GM18870 (cell line): ENCODE results near the gene CLDN9.

Experiments used
- ATAC-seq: cut with Tn5 transposase; IDR thresholded peaks from one replicate; pipeline ENCODE4 v1.9.1; 2021; ENCODE audit warnings: moderate library complexity; ENCODE audit not compliant: unreplicated experiment

The CLDN9 gene

GRCh38 chr16:3015865-3016521 lies 3.3 kb downstream of the CLDN9 start:
- ATAC-seq, result no peak

GRCh38 chr16:3017344-3017743 lies 4.6 kb downstream of the CLDN9 start:
- no peak for ATAC-seq

GRCh38 chr16:3017794-3018506 lies 5.2 kb downstream of the CLDN9 start, which contains the start of gene CLDN6:
Gene CLDN6 (minus strand): TSS chr16:3018183. CDS start chr16:3016021, 2,162 bp downstream.
- no peak for ATAC-seq

- no peak for ATAC-seq
Observed at GRCh38 chr16:3019594-3020246, 7.0 kb downstream of the CLDN9 start.

- ATAC-seq, result no peak
Observed at GRCh38 chr16:3020247-3020603, 7.5 kb downstream of the CLDN9 start, which contains the start of gene TNFRSF12A. Gene TNFRSF12A (plus strand): TSS chr16:3020368. CDS start chr16:3020398, 30 bp downstream.

GRCh38 chr16:3020604-3021448 lies 8.1 kb downstream of the CLDN9 start:
- ATAC-seq, result no peak

GRCh38 chr16:3021449-3022207 lies 8.9 kb downstream of the CLDN9 start:
- ATAC-seq, result no peak

- ATAC-seq, result no peak
Observed at GRCh38 chr16:3022208-3022683, 9.5 kb downstream of the CLDN9 start.

GRCh38 chr16:3022684-3023414 lies 10.1 kb downstream of the CLDN9 start:
- ATAC-seq, result no peak

GRCh38 chr16:3023415-3023668 lies 10.6 kb downstream of the CLDN9 start:
- no peak for ATAC-seq

- peak; percentile 66 for ATAC-seq
Observed at GRCh38 chr16:3023669-3024478, 11.2 kb downstream of the CLDN9 start, which contains the start of the genes HCFC1R1 and THOC6. Gene HCFC1R1 (minus strand): TSS chr16:3023942. CDS start chr16:3023941, 1 bp downstream. Gene THOC6 (plus strand): TSS chr16:3024035. CDS start chr16:3024327, 292 bp downstream.

GRCh38 chr16:3025032-3026002 lies 12.6 kb downstream of the CLDN9 start:
- no peak for ATAC-seq

GRCh38 chr16:3026003-3026378 lies 13.3 kb downstream of the CLDN9 start:
- ATAC-seq, result no peak

GRCh38 chr16:3026609-3027488 lies 14.1 kb downstream of the CLDN9 start:
- ATAC-seq, result no peak

- ATAC-seq, result no peak
Observed at GRCh38 chr16:3027489-3027795, 14.7 kb downstream of the CLDN9 start.

- no peak for ATAC-seq
Observed at GRCh38 chr16:3027983-3028715, 15.4 kb downstream of the CLDN9 start.
